Measurements from ENCODE around the gene PRICKLE2. TPM values are rescaled to one million over a fixed set of nuclear protein-coding genes. Genes with fewer than 3 reads are reported as not detected.

The PRICKLE2 gene
- total RNA-seq, 2 experiments from 2014 or later = not detected

DNA sequence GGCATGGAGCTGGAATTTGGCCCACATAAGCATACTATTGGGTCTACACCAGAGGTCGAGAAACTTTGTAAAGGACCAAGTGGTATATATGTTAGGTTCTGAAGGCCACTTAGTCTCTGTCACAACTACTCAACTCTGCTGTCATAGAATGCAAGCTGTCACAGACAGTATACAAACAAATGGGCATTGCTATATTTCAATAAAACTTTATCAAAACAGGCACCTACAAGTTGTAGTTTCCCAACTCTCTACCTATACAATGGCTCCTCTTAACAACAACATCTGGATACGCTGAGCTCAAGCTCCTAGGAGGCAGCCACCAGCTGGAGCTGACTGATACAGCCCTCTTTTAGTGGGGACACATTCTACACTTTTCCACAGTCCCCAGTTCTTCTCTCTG lies 15.7 kb upstream of the PRICKLE2 start:
- peaks cover 5% of the 10 kb centered on the region for H3K27me3 Mint-ChIP-seq
- ATAC-seq (no peak), DNase-seq (no peak)
- no peak overlapping the region for H3K4me3 Mint-ChIP-seq
- intact Hi-C loops (cut with micrococcal nuclease) = no loop called here
- POLR2A ChIA-PET = interaction anchor here (0.9 kb wide), 1 partner anchor 26 kb away, joined by 3 read pairs; no protein-coding TSS in a partner anchor
- H3K27ac Mint-ChIP-seq = no peak overlapping the region
- no peaks in the 10 kb centered on the region for H3K4me1 Mint-ChIP-seq (ENCODE audit: low read depth)
- no peaks in the 10 kb centered on the region for H3K36me3 Mint-ChIP-seq (ENCODE audit: low read depth)
- no peaks in the 10 kb centered on the region for H3K9me3 Mint-ChIP-seq
- TF ChIP-seq, protein P1, sequence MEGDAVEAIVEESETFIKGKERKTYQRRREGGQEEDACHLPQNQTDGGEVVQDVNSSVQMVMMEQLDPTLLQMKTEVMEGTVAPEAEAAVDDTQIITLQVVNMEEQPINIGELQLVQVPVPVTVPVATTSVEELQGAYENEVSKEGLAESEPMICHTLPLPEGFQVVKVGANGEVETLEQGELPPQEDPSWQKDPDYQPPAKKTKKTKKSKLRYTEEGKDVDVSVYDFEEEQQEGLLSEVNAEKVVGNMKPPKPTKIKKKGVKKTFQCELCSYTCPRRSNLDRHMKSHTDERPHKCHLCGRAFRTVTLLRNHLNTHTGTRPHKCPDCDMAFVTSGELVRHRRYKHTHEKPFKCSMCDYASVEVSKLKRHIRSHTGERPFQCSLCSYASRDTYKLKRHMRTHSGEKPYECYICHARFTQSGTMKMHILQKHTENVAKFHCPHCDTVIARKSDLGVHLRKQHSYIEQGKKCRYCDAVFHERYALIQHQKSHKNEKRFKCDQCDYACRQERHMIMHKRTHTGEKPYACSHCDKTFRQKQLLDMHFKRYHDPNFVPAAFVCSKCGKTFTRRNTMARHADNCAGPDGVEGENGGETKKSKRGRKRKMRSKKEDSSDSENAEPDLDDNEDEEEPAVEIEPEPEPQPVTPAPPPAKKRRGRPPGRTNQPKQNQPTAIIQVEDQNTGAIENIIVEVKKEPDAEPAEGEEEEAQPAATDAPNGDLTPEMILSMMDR (IDR thresholded peaks at IDR 0.05) = no peak
- CTCF ChIA-PET = no interaction called here

DNA sequence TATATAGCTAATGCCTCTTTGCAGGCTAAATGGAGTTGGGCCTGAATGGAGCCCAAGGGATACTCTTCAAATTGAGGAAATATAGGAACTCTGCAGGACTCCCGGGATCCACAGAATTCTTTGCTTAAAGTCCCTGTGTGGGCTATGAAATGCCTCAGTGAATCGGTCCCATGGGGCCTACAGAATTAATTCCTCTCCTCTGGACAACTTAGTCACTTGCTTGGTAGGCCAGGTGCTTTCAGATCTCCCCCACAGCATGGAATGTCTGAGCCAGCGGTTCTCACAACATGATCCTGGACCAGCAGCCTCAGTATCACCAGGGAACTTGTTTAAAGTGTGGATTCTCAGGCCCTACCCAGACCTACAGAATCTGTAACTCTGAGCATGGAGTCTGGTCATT lies 15.1 kb upstream of the PRICKLE2 start:
- ChIA-PET POLR2A (interaction anchor here (0.9 kb wide), 1 partner anchor 27 kb away, joined by 3 read pairs; no protein-coding TSS in a partner anchor), CTCF (no interaction called here)
- TF ChIP-seq, protein P1 (IDR thresholded peaks at IDR 0.05) = no peak
- no peak for ATAC-seq
- Mint-ChIP-seq H3K9me3 (no peaks in the 10 kb centered on the region), H3K36me3 (ENCODE audit: low read depth) (no peaks in the 10 kb centered on the region), H3K27ac (no peak overlapping the region), H3K4me1 (ENCODE audit: low read depth) (no peaks in the 10 kb centered on the region), H3K27me3 (peaks cover 5% of the 10 kb centered on the region), H3K4me3 (no peak overlapping the region)
- intact Hi-C loops (cut with micrococcal nuclease) = no loop called here
- DNase-seq = no peak

DNA sequence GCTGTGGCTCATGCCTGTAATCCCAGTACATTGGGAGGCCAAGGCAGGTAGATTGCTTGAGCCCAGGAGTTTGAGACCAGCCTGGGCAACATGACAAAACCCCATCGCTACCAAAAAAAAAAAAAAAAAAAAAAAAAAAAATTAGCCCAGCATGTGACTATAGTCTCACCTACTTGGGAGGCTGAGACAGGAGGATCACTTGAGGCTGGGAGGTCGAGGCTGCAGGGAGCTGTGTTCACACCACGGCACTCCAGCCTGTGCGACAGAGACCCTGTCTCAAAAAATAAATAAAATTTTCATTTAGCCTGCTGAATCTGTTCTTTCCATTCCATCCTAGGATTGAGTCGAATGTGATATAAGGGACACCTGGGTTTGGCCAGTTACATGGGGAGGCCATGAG lies 14.6 kb upstream of the PRICKLE2 start:
- no peak overlapping the region for H3K27ac Mint-ChIP-seq
- POLR2A ChIA-PET = no interaction called here
- CTCF ChIA-PET = no interaction called here
- no peaks in the 10 kb centered on the region for H3K4me1 Mint-ChIP-seq (ENCODE audit: low read depth)
- DNase-seq (no peak), ATAC-seq (no peak)
- peaks cover 7% of the 10 kb centered on the region for H3K27me3 Mint-ChIP-seq
- peaks cover 1% of the 10 kb centered on the region for H3K9me3 Mint-ChIP-seq
- H3K4me3 Mint-ChIP-seq = no peak overlapping the region
- intact Hi-C loops (cut with micrococcal nuclease) = no loop called here
- TF ChIP-seq, protein P1 (IDR thresholded peaks at IDR 0.05) = no peak
- no peaks in the 10 kb centered on the region for H3K36me3 Mint-ChIP-seq (ENCODE audit: low read depth)

DNA sequence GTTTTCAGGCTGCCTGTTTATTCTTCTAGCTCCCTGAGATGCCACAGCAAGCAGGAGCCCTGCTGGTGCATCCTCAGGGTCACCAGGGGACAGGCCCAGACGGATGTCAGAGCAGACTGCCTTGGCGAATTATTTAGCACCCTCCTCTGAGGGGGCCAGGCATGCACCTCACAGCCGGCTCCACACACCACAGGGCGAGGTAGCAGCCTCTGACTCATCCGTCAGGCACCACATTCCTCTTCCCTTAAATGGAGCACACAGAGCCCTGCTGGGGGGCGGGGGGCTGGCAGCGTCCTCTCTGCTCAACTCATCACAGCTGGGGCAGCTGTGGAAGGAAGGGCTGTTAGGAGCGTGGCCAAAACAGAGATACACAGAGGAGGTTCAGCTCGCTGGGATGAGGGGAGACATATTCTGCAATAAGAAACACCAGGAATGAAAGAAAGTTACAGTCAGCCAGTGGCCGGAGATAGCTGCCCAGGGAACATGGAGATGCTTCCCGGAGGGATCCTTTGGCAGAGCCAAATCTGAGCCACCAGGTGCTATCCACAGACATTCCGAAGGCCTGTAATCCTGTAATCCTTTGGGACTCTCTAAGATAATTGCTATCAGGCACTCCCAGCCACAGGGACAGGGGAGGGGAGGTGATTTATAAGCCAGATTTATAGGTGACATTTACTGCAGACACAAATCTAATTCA lies 13.9 kb upstream of the PRICKLE2 start:
- TF ChIP-seq, protein P1 (IDR thresholded peaks at IDR 0.05) = no peak
- ChIA-PET POLR2A (no interaction called here), CTCF (no interaction called here)
- ATAC-seq = no peak
- H3K27me3 Mint-ChIP-seq = peaks cover 5% of the 10 kb centered on the region
- DNase-seq = no peak
- no peak overlapping the region for H3K27ac Mint-ChIP-seq
- peaks cover 2% of the 10 kb centered on the region for H3K9me3 Mint-ChIP-seq
- intact Hi-C loops (cut with micrococcal nuclease) = no loop called here
- H3K4me1 Mint-ChIP-seq (ENCODE audit: low read depth) = no peaks in the 10 kb centered on the region
- H3K4me3 Mint-ChIP-seq = no peak overlapping the region
- no peaks in the 10 kb centered on the region for H3K36me3 Mint-ChIP-seq (ENCODE audit: low read depth)

DNA sequence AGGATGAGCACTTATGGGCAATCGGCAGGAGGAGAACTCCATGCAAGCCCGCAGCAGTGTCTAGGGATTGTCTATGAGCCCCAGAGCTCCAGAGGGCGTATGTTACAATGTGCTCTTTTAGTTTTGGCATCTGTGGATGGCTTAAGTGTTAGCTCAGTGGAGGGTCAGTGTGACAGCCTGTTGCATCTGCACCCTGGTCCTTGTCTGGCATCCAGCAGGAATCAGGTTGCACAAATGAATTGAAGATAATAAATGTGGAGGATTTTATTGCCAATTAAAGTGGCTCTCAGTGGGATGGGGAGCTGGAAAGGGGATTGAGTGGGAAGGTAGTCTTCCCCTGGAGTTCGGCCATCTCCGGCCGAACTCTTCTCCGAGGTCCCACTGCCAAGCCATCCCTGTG lies 11.8 kb upstream of the PRICKLE2 start:
- CTCF ChIA-PET = interaction anchor here (0.7 kb wide), 1 partner anchor 72 kb away, joined by 3 read pairs; no protein-coding TSS in a partner anchor
- DNase-seq (no peak), ATAC-seq (no peak)
- no peaks in the 10 kb centered on the region for H3K4me1 Mint-ChIP-seq (ENCODE audit: low read depth)
- intact Hi-C loops (cut with micrococcal nuclease) = no loop called here
- no peaks in the 10 kb centered on the region for H3K36me3 Mint-ChIP-seq (ENCODE audit: low read depth)
- H3K4me3 Mint-ChIP-seq = no peak overlapping the region
- H3K27ac Mint-ChIP-seq = no peak overlapping the region
- peaks cover 2% of the 10 kb centered on the region for H3K9me3 Mint-ChIP-seq
- TF ChIP-seq, protein P1 (IDR thresholded peaks at IDR 0.05) = no peak
- POLR2A ChIA-PET = no interaction called here
- peaks cover 4% of the 10 kb centered on the region for H3K27me3 Mint-ChIP-seq
